IMR-90 (cell line): ENCODE data around the gene FMO1. TPM values are rescaled to one million over a fixed set of nuclear protein-coding genes. Genes with fewer than 3 reads are reported as not detected.

Experiments
- ATAC-seq: fragments of 200-7000 bp; cut with Tn5 transposase; 2 replicates; pipeline ENCODE4 v1.9.1; 2020; ENCODE audit warnings: low read depth, mild to moderate bottlenecking, moderate library complexity
- BruUV-seq: library from RNA; stranded (reverse); fragments of 400-500 nt; replicated peaks from 2 replicates; lab custom pipeline; 2021; lab: Mats Ljungman, UMichigan
- CTCF ChIA-PET: fragments of 300-600 bp; formaldehyde crosslinking; extraction: SDS; loops from one replicate; lab custom pipeline; 2021; ENCODE audit warnings: antibody characterized with exemption; lab: Yijun Ruan, JAX
- POLR2A ChIA-PET: fragments of 300-600 bp; sonication (Branson Sonifier 250); formaldehyde crosslinking; loops from one replicate; lab custom pipeline; 2022; ENCODE audit warnings: antibody characterized with exemption; ENCODE audit not compliant: unreplicated experiment; lab: Charles Lee
- DNase-seq: peaks from one replicate; pipeline ENCODE4 v3.0.0; 2013
- H2AFZ ChIP-seq: replicated peaks from 2 replicates; pipeline ENCODE3; 2013; ENCODE audit warnings: low read length, mild to moderate bottlenecking; ENCODE audit not compliant: poor library complexity
- H2AK5ac ChIP-seq: 2 replicates; pipeline ENCODE4 v1.6.1; 2013; ENCODE audit warnings: low read depth, low read length, inconsistent platforms
- H2AK9ac ChIP-seq: replicated peaks from 2 replicates; pipeline ENCODE3; 2013; ENCODE audit warnings: mild to moderate bottlenecking, low read depth, low read length, moderate library complexity; ENCODE audit not compliant: poor library complexity
- H2BK120ac ChIP-seq: 2 replicates; pipeline ENCODE4 v1.6.1; 2013; ENCODE audit warnings: low read depth, low read length, inconsistent platforms
- H2BK15ac ChIP-seq: 3 replicates; pipeline ENCODE4 v1.6.1; 2013; ENCODE audit warnings: low read depth, low read length, inconsistent platforms
- H2BK20ac ChIP-seq: 2 replicates; pipeline ENCODE4 v1.6.1; 2013; ENCODE audit warnings: low read depth, mild to moderate bottlenecking, inconsistent platforms, low read length, moderate library complexity
- H2BK5ac ChIP-seq: 2 replicates; pipeline ENCODE4 v1.6.1; 2013; ENCODE audit warnings: mild to moderate bottlenecking, low read depth, low read length, inconsistent platforms; ENCODE audit not compliant: poor library complexity, severe bottlenecking
- H3K14ac ChIP-seq: replicated peaks from 2 replicates; pipeline ENCODE4 v1.6.1; 2013; ENCODE audit warnings: low read depth, low read length, inconsistent platforms
- H3K18ac ChIP-seq: 2 replicates; pipeline ENCODE4 v1.6.1; 2013; ENCODE audit warnings: low read depth, low read length, control low read depth
- H3K23ac ChIP-seq: 2 replicates; pipeline ENCODE4 v1.6.1; 2013; ENCODE audit warnings: low read depth, low read length, inconsistent platforms
- H3K27ac ChIP-seq: 2 replicates; pipeline ENCODE4 v1.5.1; 2013; ENCODE audit warnings: mild to moderate bottlenecking, control low read depth, low read length; ENCODE audit not compliant: insufficient read depth
- H3K27me3 ChIP-seq: 2 replicates; pipeline ENCODE4 v1.6.1; 2013; ENCODE audit warnings: low read length; ENCODE audit not compliant: control insufficient read depth, insufficient read depth
- H3K36me3 ChIP-seq: 2 replicates; pipeline ENCODE4 v1.6.1; 2013; ENCODE audit warnings: low read length, mixed read lengths; ENCODE audit not compliant: control insufficient read depth, insufficient read depth
- H3K4ac ChIP-seq: 2 replicates; pipeline ENCODE4 v1.6.1; 2013; ENCODE audit warnings: low read depth, low read length, inconsistent platforms
- H3K4me1 ChIP-seq: 2 replicates; pipeline ENCODE4 v1.6.1; 2013; ENCODE audit warnings: low read length, mixed read lengths; ENCODE audit not compliant: control insufficient read depth, insufficient read depth
- H3K4me2 ChIP-seq: 2 replicates; pipeline ENCODE4 v1.6.1; 2013; ENCODE audit warnings: low read depth, mild to moderate bottlenecking, control low read depth, low read length, moderate library complexity
- H3K4me3 ChIP-seq: 2 replicates; pipeline ENCODE4 v1.5.1; 2013; ENCODE audit warnings: low read depth, mild to moderate bottlenecking, control low read depth, low read length, moderate library complexity; ENCODE audit not compliant: insufficient read depth
- H3K56ac ChIP-seq: 2 replicates; pipeline ENCODE4 v1.6.1; 2013; ENCODE audit warnings: low read length, inconsistent platforms; ENCODE audit not compliant: insufficient read depth; ENCODE audit errors: extremely low read depth
- H3K79me1 ChIP-seq, 2 experiments: 2 replicates each; pipeline ENCODE4 v1.6.1; 2013; ENCODE audit warnings: low read length in 2 of 2, inconsistent platforms in 1 of 2, low read depth in 1 of 2
- H3K9ac ChIP-seq: 2 replicates; pipeline ENCODE4 v1.6.1; 2013; ENCODE audit warnings: low read depth, low read length, control low read depth
- H3K9me1 ChIP-seq: 2 replicates; pipeline ENCODE4 v1.6.1; 2013; ENCODE audit warnings: low read length, inconsistent platforms; ENCODE audit not compliant: insufficient read depth
- H3K9me3 ChIP-seq: 2 replicates; pipeline ENCODE4 v1.6.1; 2013; ENCODE audit warnings: low read length; ENCODE audit not compliant: control insufficient read depth, insufficient read depth
- H4K20me1 ChIP-seq: 2 replicates; pipeline ENCODE4 v1.6.1; 2013; ENCODE audit warnings: low read length, inconsistent platforms; ENCODE audit not compliant: insufficient read depth
- H4K5ac ChIP-seq: 2 replicates; pipeline ENCODE4 v1.6.1; 2013; ENCODE audit warnings: mild to moderate bottlenecking, low read depth, low read length, control low read depth
- H4K8ac ChIP-seq, 2 experiments: 2 replicates each; pipeline ENCODE4 v1.6.1; 2013; ENCODE audit warnings: low read depth in 2 of 2, low read length in 2 of 2, control low read depth in 1 of 2, inconsistent platforms in 1 of 2
- H4K91ac ChIP-seq: 2 replicates; pipeline ENCODE4 v1.6.1; 2013; ENCODE audit warnings: low read depth, low read length, inconsistent platforms; ENCODE audit not compliant: insufficient read depth
- MAFK ChIP-seq: IDR thresholded peaks from 2 replicates; pipeline ENCODE4 v1.6.1; 2012; ENCODE audit warnings: low read depth, low read length, improper control_type of control experiment
- RCOR1 ChIP-seq: IDR thresholded peaks from 2 replicates; pipeline ENCODE4 v1.6.1; 2012; ENCODE audit warnings: mild to moderate bottlenecking, low read length, improper control_type of control experiment; ENCODE audit not compliant: insufficient replicate concordance
- SMC3 ChIP-seq: fragments of 150-350 bp; IDR thresholded peaks from 2 replicates; pipeline ENCODE4 v1.6.1; 2016; ENCODE audit warnings: low read depth, mild to moderate bottlenecking, antibody characterized with exemption, low read length, moderate library complexity
- WGBS, 2 experiments: methylation state at CpG; one replicate each; pipeline versions ENCODE4 v1.1.5 to v1.1.7; 2013; ENCODE audit warnings: missing lambda C conversion rate in 2 of 2; ENCODE audit not compliant: insufficient read length in 1 of 2; ENCODE audit errors: extremely low coverage in 2 of 2; 5-methylcytosine and 5-hydroxymethylcytosine counted together
- dilution Hi-C: fragments of 300-500 bp; cut with HindIII; formaldehyde crosslinking; loops from one replicate; pipeline ENCODE4 v1.14.3; 2018; ENCODE audit warnings: low sequenced_read_pairs; ENCODE audit not compliant: unreplicated experiment
- in situ Hi-C: fragments of 300-500 bp; cut with MboI; formaldehyde crosslinking; loops from 3 replicates; pipeline ENCODE4 v1.14.3; 2019; ENCODE audit warnings: low sequenced_read_pairs, inconsistent platforms, mixed read lengths
- intact Hi-C: fragments of 100-400 bp; cut with micrococcal nuclease; formaldehyde crosslinking; loops from 2 replicates; pipeline ENCODE4 v1.10.0; 2022
- polyA plus RNA-seq, 3 experiments: library from polyadenylated mRNA; depleted of rRNA; stranded (reverse); fragments of >200 nt; gene quantifications; 2 replicates each; pipeline ENCODE4 v1.2.3, GENCODE V29; 2012; ENCODE audit warnings: low replicate concordance in 1 of 3
- total RNA-seq: library from RNA; depleted of rRNA; stranded (reverse); fragments of >200 nt; gene quantifications from 2 replicates; pipeline ENCODE4 v1.2.3, GENCODE V29; 2012

FMO1 gene
- total and polyA plus RNA-seq, 2 of the 4 experiments (the other 2 are of a cell fraction): not detected

- H3K36me3 ChIP-seq: no peaks in the 10 kb centered on the region
- H3K4ac ChIP-seq: no peak overlapping the region
- intact Hi-C loops (no loop called here), in situ Hi-C loops (no loop called here), dilution Hi-C loops (no loop called here)
- H2AK5ac ChIP-seq: no peak overlapping the region
- no peaks in the 10 kb centered on the region for H3K4me1 ChIP-seq
- H2BK15ac ChIP-seq: no peak overlapping the region
- no peak overlapping the region for H2AFZ ChIP-seq
- H2BK120ac ChIP-seq: no peak overlapping the region
- no TSS peak for BruUV-seq
- H3K18ac ChIP-seq: no peak overlapping the region
- no peak overlapping the region for H2BK20ac ChIP-seq
- H2AK9ac ChIP-seq: no peak overlapping the region
- H4K91ac ChIP-seq: no peak overlapping the region
- H3K9me3 ChIP-seq: no peaks in the 10 kb centered on the region; the same call in none of the 2 replicates
- ChIA-PET CTCF (no interaction called here), POLR2A (no interaction called here)
- DNase-seq (no peak), ATAC-seq (no peak)
- no peak overlapping the region for H4K5ac ChIP-seq
- no peaks in the 10 kb centered on the region for H4K20me1 ChIP-seq
- H3K14ac ChIP-seq: no peak overlapping the region
- no peaks in the 10 kb centered on the region for H3K27me3 ChIP-seq
- H3K9ac ChIP-seq: no peak overlapping the region
- WGBS, 2 experiments: no CpG with 5 or more reads among the region's 1 CpG
- H3K4me3 ChIP-seq: no peak overlapping the region
- no peak for TF ChIP-seq MAFK
- TF ChIP-seq RCOR1: no peak
- no peak for TF ChIP-seq SMC3
- H3K9me1 ChIP-seq: no peaks in the 10 kb centered on the region
- H3K4me2 ChIP-seq: no peak overlapping the region
- no peak overlapping the region for H2BK5ac ChIP-seq
- no peaks in the 10 kb centered on the region for H3K79me1 ChIP-seq
- H4K8ac ChIP-seq: no peak overlapping the region
- no peak overlapping the region for H3K27ac ChIP-seq
- no peak overlapping the region for H3K23ac ChIP-seq
- H3K56ac ChIP-seq: no peak overlapping the region
Measured at GRCh38 chr1:171300401-171300800, 52.1 kb downstream of the FMO1 start.
